HEK293 (cell line): Measurements from ENCODE around the gene DUSP1.

Experiments used
- CTCF ChIA-PET: fragments of 350-600 bp; formaldehyde crosslinking; extraction: SDS; loops from one replicate; lab custom pipeline; 2021; ENCODE audit warnings: antibody characterized with exemption; lab: Yijun Ruan, JAX
- POLR2A ChIA-PET: fragments of 300-600 bp; formaldehyde crosslinking; extraction: SDS; loops from one replicate; lab custom pipeline; 2020; ENCODE audit warnings: antibody characterized with exemption, inconsistent platforms; lab: Yijun Ruan, JAX
- H3K27ac ChIP-seq: fragments of 200-500 bp; sonication (Bioruptor generic); 2 replicates; pipeline ENCODE4 v1.5.1; 2014; ENCODE audit warnings: low read depth, low read length, control low read depth, inconsistent platforms; ENCODE audit errors: extremely low read depth
- H3K36me3 ChIP-seq, 2 experiments: fragments of 200-500 bp in 1 of 2; sonication (Bioruptor generic) in 1 of 2; 1 replicate in 1 of 2; 2 replicates in 1 of 2; pipeline ENCODE4 v1.5.1; 2014 to 2017; ENCODE audit warnings: inconsistent platforms in 2 of 2, low read length in 2 of 2; ENCODE audit not compliant: control insufficient read depth in 2 of 2, insufficient read depth in 1 of 2
- H3K4me1 ChIP-seq: fragments of 200-500 bp; sonication (Bioruptor generic); 2 replicates; pipeline ENCODE4 v1.5.1; 2014; ENCODE audit warnings: mild to moderate bottlenecking, low read length, inconsistent platforms; ENCODE audit not compliant: control insufficient read depth, insufficient read depth
- H3K4me3 ChIP-seq: 2 replicates; pipeline ENCODE4 v1.5.1; 2011; ENCODE audit warnings: low read depth, mild to moderate bottlenecking, control low read depth, low read length, moderate library complexity
- H3K9me3 ChIP-seq: fragments of 200-500 bp; sonication (Bioruptor generic); 2 replicates; pipeline ENCODE4 v1.5.1; 2014; ENCODE audit warnings: low read depth, low read length, inconsistent platforms; ENCODE audit not compliant: control insufficient read depth, insufficient read depth
- BCL11B ChIP-seq: fragments of 450-650 bp; formaldehyde crosslinking; IDR thresholded peaks from 2 replicates; pipeline ENCODE4 v1.5.1; 2016; ENCODE audit warnings: low read depth, missing biosample characterization, missing genetic modification characterization
- EGR2 ChIP-seq: fragments of 450-650 bp; formaldehyde crosslinking; IDR thresholded peaks from 2 replicates; pipeline ENCODE4 v1.5.1; 2016; ENCODE audit warnings: low read depth, missing biosample characterization, missing genetic modification characterization
- GLIS1 ChIP-seq: fragments of 450-650 bp; formaldehyde crosslinking; IDR thresholded peaks from 2 replicates; pipeline ENCODE4 v1.5.1; 2016; ENCODE audit warnings: missing biosample characterization, missing genetic modification characterization
- GLIS2 ChIP-seq: fragments of 450-650 bp; formaldehyde crosslinking; IDR thresholded peaks from 2 replicates; pipeline ENCODE4 v1.5.1; 2016; ENCODE audit warnings: missing biosample characterization, missing genetic modification characterization
- HOXD13 ChIP-seq: sonication (generic); formaldehyde crosslinking; IDR thresholded peaks from 2 replicates; pipeline ENCODE4 v1.8.0; 2022; ENCODE audit warnings: missing genetic modification reagents, borderline replicate concordance
- KLF17 ChIP-seq: fragments of 450-650 bp; formaldehyde crosslinking; IDR thresholded peaks from 2 replicates; pipeline ENCODE4 v1.5.1; 2016; ENCODE audit warnings: missing biosample characterization, missing genetic modification characterization
- OVOL3 ChIP-seq: fragments of 450-650 bp; formaldehyde crosslinking; IDR thresholded peaks from 2 replicates; pipeline ENCODE4 v1.5.1; 2016; ENCODE audit warnings: missing biosample characterization, missing genetic modification characterization
- RBAK ChIP-seq: fragments of 450-650 bp; formaldehyde crosslinking; IDR thresholded peaks from 2 replicates; pipeline ENCODE4 v1.5.1; 2016; ENCODE audit warnings: missing biosample characterization, missing genetic modification characterization
- ZBTB49 ChIP-seq: fragments of 450-650 bp; formaldehyde crosslinking; IDR thresholded peaks from 2 replicates; pipeline ENCODE4 v1.5.1; 2016; ENCODE audit warnings: missing biosample characterization, missing genetic modification characterization, low read depth
- ZBTB6 ChIP-seq: fragments of 450-650 bp; formaldehyde crosslinking; IDR thresholded peaks from 2 replicates; pipeline ENCODE4 v1.5.1; 2017; ENCODE audit warnings: missing biosample characterization, missing genetic modification characterization
- ZBTB7A ChIP-seq: fragments of 450-650 bp; formaldehyde crosslinking; IDR thresholded peaks from 2 replicates; pipeline ENCODE4 v1.5.1; 2016; ENCODE audit warnings: low read depth, missing biosample characterization, missing genetic modification characterization
- ZFHX2 ChIP-seq: fragments of 450-650 bp; formaldehyde crosslinking; conservative IDR thresholded peaks from 2 replicates; pipeline ENCODE4 v1.5.1; 2016; ENCODE audit warnings: missing biosample characterization, missing genetic modification characterization
- ZIC2 ChIP-seq: fragments of 450-650 bp; formaldehyde crosslinking; IDR thresholded peaks from 2 replicates; pipeline ENCODE4 v1.5.1; 2016; ENCODE audit warnings: missing biosample characterization, missing genetic modification characterization
- ZNF138 ChIP-seq: fragments of 450-650 bp; formaldehyde crosslinking; IDR thresholded peaks from 2 replicates; pipeline ENCODE4 v1.5.1; 2016; ENCODE audit warnings: missing biosample characterization, missing genetic modification characterization, borderline replicate concordance
- ZNF366 ChIP-seq: fragments of 450-650 bp; formaldehyde crosslinking; conservative IDR thresholded peaks from 2 replicates; pipeline ENCODE4 v1.5.1; 2016; ENCODE audit warnings: missing biosample characterization, missing genetic modification characterization
- ZNF391 ChIP-seq: fragments of 450-650 bp; formaldehyde crosslinking; IDR thresholded peaks from 2 replicates; pipeline ENCODE4 v1.5.1; 2016; ENCODE audit warnings: low read depth, missing biosample characterization, missing genetic modification characterization, borderline replicate concordance
- ZNF398 ChIP-seq: fragments of 450-650 bp; formaldehyde crosslinking; IDR thresholded peaks from 2 replicates; pipeline ENCODE4 v1.5.1; 2017; ENCODE audit warnings: missing biosample characterization, missing genetic modification characterization
- ZNF404 ChIP-seq: fragments of 450-650 bp; formaldehyde crosslinking; IDR thresholded peaks from 2 replicates; pipeline ENCODE4 v1.5.1; 2017; ENCODE audit warnings: missing biosample characterization, missing genetic modification characterization
- ZNF488 ChIP-seq: fragments of 450-650 bp; formaldehyde crosslinking; IDR thresholded peaks from 2 replicates; pipeline ENCODE4 v1.5.1; 2016; ENCODE audit warnings: missing biosample characterization, missing genetic modification characterization
- ZNF513 ChIP-seq: fragments of 450-650 bp; IDR thresholded peaks from 2 replicates; pipeline ENCODE4 v1.5.1; 2018; ENCODE audit warnings: missing biosample characterization, missing genetic modification characterization
- ZNF596 ChIP-seq: fragments of 450-650 bp; IDR thresholded peaks from 2 replicates; pipeline ENCODE4 v1.5.0; 2018; ENCODE audit warnings: missing biosample characterization, mild to moderate bottlenecking, missing genetic modification characterization, moderate library complexity
- ZNF626 ChIP-seq: fragments of 450-650 bp; sonication (Bioruptor Pico); formaldehyde crosslinking; IDR thresholded peaks from 2 replicates; pipeline ENCODE4 v1.5.1; 2018; ENCODE audit warnings: missing biosample characterization, missing genetic modification characterization, inconsistent platforms

Gene DUSP1

GRCh38 chr5:172771439-172772111, 580 bp upstream of the DUSP1 start (continued):
- TF ChIP-seq ZNF398 (tag by site-specific recombination): peak; percentile 79
- TF ChIP-seq ZNF626 (tag by site-specific recombination): no peak
- no peak for TF ChIP-seq ZNF404 (tag by site-specific recombination)
- no peak for TF ChIP-seq ZNF488
- no peak for TF ChIP-seq HOXD13 (CRISPR knock-in tag)
- TF ChIP-seq ZNF513 (tag by site-specific recombination): peak; percentile 25; the same call in 1 of the 2 replicates

GRCh38 chr5:172770374-172770674, 671 bp downstream of the DUSP1 start:
- Histone ChIP-seq H3K4me3 (peak overlapping the region; percentile 89), H3K36me3 (peaks cover 0 to 30% of the 10 kb centered on the region in 2 experiments; a peak in 1 of 3 replicates), H3K27ac (peak overlapping the region; percentile 95), H3K9me3 (no peaks in the 10 kb centered on the region), H3K4me1 (peaks cover 22% of the 10 kb centered on the region; the same call in 1 of the 2 replicates)
- ChIA-PET CTCF (interaction anchor here (0.9 to 4.8 kb wide), 4 partner anchors 57 to 170 kb away, joined by 3 to 45 read pairs (median 4); no protein-coding TSS in a partner anchor), POLR2A (interaction anchor here (0.5 to 7.5 kb wide), 29 partner anchors 7 to 1625 kb away, joined by 3 to 89 read pairs (median 8); partner anchors contain the start of genes ERGIC1 and RPL26L1)
- TF ChIP-seq GLIS2 (tag by site-specific recombination): no peak; the same call in 1 of the 2 replicates
- TF ChIP-seq ZBTB49 (tag by site-specific recombination): no peak
- TF ChIP-seq ZIC2 (tag by site-specific recombination): peak; percentile 29; the same call in 1 of the 2 replicates
- TF ChIP-seq ZFHX2 (tag by site-specific recombination): peak; percentile 74
- TF ChIP-seq ZNF391 (tag by site-specific recombination): no peak
- no peak for TF ChIP-seq BCL11B (tag by site-specific recombination)
- TF ChIP-seq KLF17 (tag by site-specific recombination): peak; percentile 18; the same call in 1 of the 2 replicates
- TF ChIP-seq ZNF138 (tag by site-specific recombination): no peak
- no peak for TF ChIP-seq ZNF366
- TF ChIP-seq OVOL3 (tag by site-specific recombination): no peak
- TF ChIP-seq RBAK (tag by site-specific recombination): no peak
- no peak for TF ChIP-seq ZBTB7A (tag by site-specific recombination)
- TF ChIP-seq HOXD13 (CRISPR knock-in tag): no peak
- 0 out of 2 replicates have a peak, but pooled peaks have one; percentile 1 for TF ChIP-seq ZNF596 (tag by site-specific recombination)
- TF ChIP-seq ZBTB6: 0 out of 2 replicates have a peak, but pooled peaks have one; percentile 4
- TF ChIP-seq GLIS1 (tag by site-specific recombination): 0 out of 2 replicates have a peak, but pooled peaks have one; percentile 28
- TF ChIP-seq EGR2 (tag by site-specific recombination): 0 out of 2 replicates have a peak, but pooled peaks have one; percentile 32
